Measurements from ENCODE around the gene KDM3A. TPM values are rescaled to one million over a fixed set of nuclear protein-coding genes. Genes with fewer than 3 reads are reported as not detected.

Gene KDM3A
- total and polyA plus RNA-seq, 10 of the 15 experiments (the other 5 are each of a cell fraction or from before 2014, with no cell fraction given), result 3.8 to 102 (median 11.1) TPM

DNA sequence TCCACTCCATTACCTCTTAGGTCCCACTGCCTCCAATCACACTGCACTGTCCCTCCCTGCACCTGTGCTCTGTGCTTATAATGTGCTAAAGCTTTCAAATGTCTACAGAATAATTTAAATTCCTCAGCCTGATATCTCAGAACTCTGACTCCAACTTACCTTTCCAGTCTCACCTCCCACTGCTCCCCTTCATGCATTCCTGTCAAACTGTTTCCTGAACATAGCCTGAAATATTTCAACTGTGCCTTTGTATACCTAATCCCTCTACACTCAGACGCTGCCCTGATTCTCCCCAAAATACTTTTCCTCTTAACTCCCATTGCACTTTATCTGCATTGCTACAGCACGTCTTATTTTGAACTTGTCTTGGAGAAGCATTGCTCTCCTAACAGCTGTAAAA, 81.5 kb downstream of the KDM3A start:
- H3K9ac ChIP-seq (ENCODE audit: control insufficient read depth, insufficient read depth, low read length), result no peak overlapping the region
- no peak for TF ChIP-seq IRF5 (IDR thresholded peaks at IDR 0.05; ENCODE audit: borderline replicate concordance)
- TF ChIP-seq MYC (IDR thresholded peaks at IDR 0.05; ENCODE audit: insufficient read depth, insufficient read length, insufficient replicate concordance, low read length, severe bottlenecking), result no peak
- ChIA-PET SMC1A (ENCODE audit: uncharacterized antibody, unreplicated experiment) (no interaction called here), CTCF (no interaction called here), POLR2A (no interaction called here), RAD21 (ENCODE audit: unreplicated experiment) (no interaction called here)
- no TSS peak for BruUV-seq (replicated peaks)
- no peaks in the 10 kb centered on the region for H4K20me1 ChIP-seq (ENCODE audit: control insufficient read depth, insufficient read depth)
- WGBS (ENCODE audit: insufficient coverage, insufficient replicate concordance, low lambda C conversion rate, missing lambda C conversion rate), result 93% methylated on average over 2 of the region's 2 CpGs
- no peaks in the 10 kb centered on the region for H3K27me3 ChIP-seq (replicated peaks in 1 of 2; ENCODE audit: control insufficient read depth in 2 of 2, insufficient read depth in 2 of 2, low read length in 1 of 2)
- H3K9me3 ChIP-seq (replicated peaks; ENCODE audit: control insufficient read depth, insufficient read depth, low read length), result no peaks in the 10 kb centered on the region; the same call in 1 of the 3 replicates
- no peak for FAIRE-seq
- H3K4me3 ChIP-seq, result no peak overlapping the region
- DNase-seq (ENCODE audit: low read depth, low spot score), result no peak
- H3K4me1 ChIP-seq (ENCODE audit: control insufficient read depth, insufficient read depth, low read length), result no peaks in the 10 kb centered on the region
- H3K79me2 ChIP-seq (ENCODE audit: control insufficient read depth, insufficient read depth, low read length), result no peaks in the 10 kb centered on the region
- no peak overlapping the region for H3K27ac ChIP-seq (ENCODE audit: control insufficient read depth, insufficient read depth)
- ATAC-seq, result no peak
- in situ Hi-C loops (cut with MboI) (no loop called here), intact Hi-C loops (cut with micrococcal nuclease; ENCODE audit: unreplicated experiment) (no loop called here)
- no peak overlapping the region for H3K4me2 ChIP-seq (ENCODE audit: control insufficient read depth, insufficient read depth)
- H3K36me3 ChIP-seq (ENCODE audit: control insufficient read depth in 2 of 2, insufficient read depth in 2 of 2, low read length in 1 of 2), result no peaks in the 10 kb centered on the region; a peak in 1 of 4 replicates
- no peak overlapping the region for H2AFZ ChIP-seq (ENCODE audit: control insufficient read depth, low read depth, low read length)

DNA sequence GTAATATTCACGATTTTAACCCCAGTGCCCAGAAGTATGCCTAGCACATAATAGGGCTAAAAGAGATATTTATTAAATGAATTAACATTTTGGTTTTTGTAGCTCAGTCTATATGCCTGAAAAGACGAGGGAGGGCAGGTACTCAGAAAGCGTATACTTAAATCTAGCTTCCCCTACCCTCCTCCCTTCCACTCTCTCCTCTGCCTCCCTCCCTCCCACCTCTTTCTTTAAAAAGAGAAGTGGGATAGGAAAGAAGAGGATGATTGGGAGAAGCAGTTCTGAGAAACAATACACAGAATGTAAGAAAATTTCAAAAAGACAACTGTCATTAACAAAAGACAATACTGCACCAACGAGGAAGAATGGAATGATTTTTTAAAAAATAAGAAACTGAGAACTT, 82.3 kb downstream of the KDM3A start:
- Histone ChIP-seq H3K4me2 (ENCODE audit: control insufficient read depth, insufficient read depth) (no peak overlapping the region), H3K9me3 (replicated peaks; ENCODE audit: control insufficient read depth, insufficient read depth, low read length) (no peaks in the 10 kb centered on the region; the same call in 1 of the 3 replicates), H3K27me3 (replicated peaks in 1 of 2; ENCODE audit: control insufficient read depth in 2 of 2, insufficient read depth in 2 of 2, low read length in 1 of 2) (no peaks in the 10 kb centered on the region), H2AFZ (ENCODE audit: control insufficient read depth, low read depth, low read length) (no peak overlapping the region), H3K9ac (ENCODE audit: control insufficient read depth, insufficient read depth, low read length) (no peak overlapping the region), H3K36me3 (ENCODE audit: control insufficient read depth in 2 of 2, insufficient read depth in 2 of 2, low read length in 1 of 2) (no peaks in the 10 kb centered on the region; a peak in 1 of 4 replicates), H3K4me3 (no peak overlapping the region), H3K4me1 (ENCODE audit: control insufficient read depth, insufficient read depth, low read length) (no peaks in the 10 kb centered on the region), H3K27ac (ENCODE audit: control insufficient read depth, insufficient read depth) (no peak overlapping the region), H3K79me2 (ENCODE audit: control insufficient read depth, insufficient read depth, low read length) (no peaks in the 10 kb centered on the region), H4K20me1 (ENCODE audit: control insufficient read depth, insufficient read depth) (no peaks in the 10 kb centered on the region)
- no peak for ATAC-seq
- FAIRE-seq, result no peak
- in situ Hi-C loops (cut with MboI) (no loop called here), intact Hi-C loops (cut with micrococcal nuclease; ENCODE audit: unreplicated experiment) (no loop called here)
- ChIA-PET POLR2A (no interaction called here), SMC1A (ENCODE audit: uncharacterized antibody, unreplicated experiment) (no interaction called here), CTCF (no interaction called here), RAD21 (ENCODE audit: unreplicated experiment) (no interaction called here)
- no peak for DNase-seq (ENCODE audit: low read depth, low spot score)
- WGBS (ENCODE audit: insufficient coverage, insufficient replicate concordance, low lambda C conversion rate, missing lambda C conversion rate), result 99% methylated on average over 4 of the region's 4 CpGs
- no TSS peak for BruUV-seq (replicated peaks)
- TF ChIP-seq CREM (IDR thresholded peaks at IDR 0.05; ENCODE audit: low read depth) (no peak), ZBTB40 (IDR thresholded peaks at IDR 0.05; ENCODE audit: borderline replicate concordance) (no peak), EGR1 (IDR thresholded peaks at IDR 0.05; ENCODE audit: borderline replicate concordance in 1 of 2, low read depth in 2 of 2, low read length in 2 of 2) (no peak), ZNF274 (IDR thresholded peaks at IDR 0.05; ENCODE audit: insufficient read depth, insufficient read length) (no peak)
- TF ChIP-seq, protein P1, sequence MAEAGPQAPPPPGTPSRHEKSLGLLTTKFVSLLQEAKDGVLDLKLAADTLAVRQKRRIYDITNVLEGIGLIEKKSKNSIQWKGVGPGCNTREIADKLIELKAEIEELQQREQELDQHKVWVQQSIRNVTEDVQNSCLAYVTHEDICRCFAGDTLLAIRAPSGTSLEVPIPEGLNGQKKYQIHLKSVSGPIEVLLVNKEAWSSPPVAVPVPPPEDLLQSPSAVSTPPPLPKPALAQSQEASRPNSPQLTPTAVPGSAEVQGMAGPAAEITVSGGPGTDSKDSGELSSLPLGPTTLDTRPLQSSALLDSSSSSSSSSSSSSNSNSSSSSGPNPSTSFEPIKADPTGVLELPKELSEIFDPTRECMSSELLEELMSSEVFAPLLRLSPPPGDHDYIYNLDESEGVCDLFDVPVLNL (IDR thresholded peaks at IDR 0.05; ENCODE audit: low read depth, low read length), result no peak
